Measurements from ENCODE around the gene TMEM150A. TPM values are rescaled to one million over a fixed set of nuclear protein-coding genes. Genes with fewer than 3 reads are reported as not detected.

TMEM150A gene
- total RNA-seq, 1 donor from 2014 or later, result 7.2 TPM

- H3K79me2 ChIP-seq (ENCODE audit: low read depth), result no peaks in the 10 kb centered on the region
- TF ChIP-seq CTCF (IDR thresholded peaks at IDR 0.05) (no peak), EZH2 (IDR thresholded peaks at IDR 0.05) (no peak), EZH2phosphoT487 (IDR thresholded peaks at IDR 0.05) (no peak)
- Mint-ChIP-seq H3K27me3 (ENCODE audit: insufficient read depth, low read depth) (no peaks in the 10 kb centered on the region), H3K4me3 (no peak overlapping the region), H3K27ac (no peak overlapping the region), H3K4me1 (no peaks in the 10 kb centered on the region), H3K36me3 (peaks cover 37% of the 10 kb centered on the region), H3K9me3 (no peaks in the 10 kb centered on the region)
- no peak overlapping the region for H3K9ac ChIP-seq
- no peak overlapping the region for H3K27ac ChIP-seq
- no peak for DNase-seq (ENCODE audit: low spot score)
- no peaks in the 10 kb centered on the region for H4K20me1 ChIP-seq (ENCODE audit: low read depth)
- H3K4me2 ChIP-seq, result no peak overlapping the region
- peaks cover 6% of the 10 kb centered on the region for H3K36me3 ChIP-seq
- H3K9me3 ChIP-seq (ENCODE audit: low read depth), result no peaks in the 10 kb centered on the region
- peaks cover 9% of the 10 kb centered on the region for H3F3A ChIP-seq (ENCODE audit: low read depth)
- no peaks in the 10 kb centered on the region for H3K27me3 ChIP-seq
- H3K4me3 ChIP-seq, result no peak overlapping the region
- H3K4me1 ChIP-seq, result no peaks in the 10 kb centered on the region
- no peak overlapping the region for H2AFZ ChIP-seq (replicated peaks)
Observed at GRCh38 chr2:85631316-85631715, 28.8 kb upstream of the TMEM150A start.

GRCh38 chr2:85628658-85629057 is 26.2 kb upstream of the TMEM150A start:
- Mint-ChIP-seq H3K27me3 (ENCODE audit: insufficient read depth, low read depth) (no peaks in the 10 kb centered on the region), H3K9me3 (no peaks in the 10 kb centered on the region), H3K27ac (no peak overlapping the region), H3K4me3 (no peak overlapping the region), H3K36me3 (peaks cover 36% of the 10 kb centered on the region), H3K4me1 (no peaks in the 10 kb centered on the region)
- no peaks in the 10 kb centered on the region for H3F3A ChIP-seq (ENCODE audit: low read depth)
- H3K4me3 ChIP-seq, result no peak overlapping the region
- no peaks in the 10 kb centered on the region for H3K27me3 ChIP-seq
- no peak overlapping the region for H3K9ac ChIP-seq
- no peaks in the 10 kb centered on the region for H3K79me2 ChIP-seq (ENCODE audit: low read depth)
- no peaks in the 10 kb centered on the region for H3K4me1 ChIP-seq
- H3K9me3 ChIP-seq (ENCODE audit: low read depth), result no peaks in the 10 kb centered on the region
- no peaks in the 10 kb centered on the region for H4K20me1 ChIP-seq (ENCODE audit: low read depth)
- no peak overlapping the region for H3K4me2 ChIP-seq
- no peak for DNase-seq (ENCODE audit: low spot score)
- peaks cover 11% of the 10 kb centered on the region for H3K36me3 ChIP-seq
- H3K27ac ChIP-seq, result no peak overlapping the region
- H2AFZ ChIP-seq (replicated peaks), result no peak overlapping the region
- TF ChIP-seq EZH2 (IDR thresholded peaks at IDR 0.05) (no peak), CTCF (IDR thresholded peaks at IDR 0.05) (no peak), EZH2phosphoT487 (IDR thresholded peaks at IDR 0.05) (no peak)

GRCh38 chr2:85623991-85624390 is 21.5 kb upstream of the TMEM150A start:
- TF ChIP-seq CTCF (IDR thresholded peaks at IDR 0.05) (no peak), EZH2 (IDR thresholded peaks at IDR 0.05) (no peak), EZH2phosphoT487 (IDR thresholded peaks at IDR 0.05) (no peak)
- Histone ChIP-seq H3K36me3 (peaks cover 21% of the 10 kb centered on the region), H4K20me1 (ENCODE audit: low read depth) (peaks cover 13% of the 10 kb centered on the region), H3K27me3 (no peaks in the 10 kb centered on the region), H3K4me3 (no peak overlapping the region), H3K79me2 (ENCODE audit: low read depth) (peaks cover 24% of the 10 kb centered on the region), H3K27ac (no peak overlapping the region), H3K9me3 (ENCODE audit: low read depth) (no peaks in the 10 kb centered on the region), H3F3A (ENCODE audit: low read depth) (peaks cover 4% of the 10 kb centered on the region), H2AFZ (replicated peaks) (no peak overlapping the region), H3K4me1 (no peaks in the 10 kb centered on the region), H3K9ac (no peak overlapping the region), H3K4me2 (no peak overlapping the region)
- peaks cover 29% of the 10 kb centered on the region for H3K36me3 Mint-ChIP-seq
- no peaks in the 10 kb centered on the region for H3K27me3 Mint-ChIP-seq (ENCODE audit: insufficient read depth, low read depth)
- no peak for DNase-seq (ENCODE audit: low spot score)
- no peak overlapping the region for H3K4me3 Mint-ChIP-seq
- peaks cover 3% of the 10 kb centered on the region for H3K4me1 Mint-ChIP-seq
- no peak overlapping the region for H3K27ac Mint-ChIP-seq
- no peaks in the 10 kb centered on the region for H3K9me3 Mint-ChIP-seq

Measured in neural progenitor cell (in vitro differentiated cells).